ENCODE results near the gene ATP7B. TPM values are rescaled to one million over a fixed set of nuclear protein-coding genes. Genes with fewer than 3 reads are reported as not detected.

ATP7B gene
- total RNA-seq, 4 donors from 2014 or later: 3.2 to 8.1 (median 6.7) TPM

- Histone ChIP-seq H3K4me3 (no peak overlapping the region), H3K9me3 (no peaks in the 10 kb centered on the region), H3K27ac (no peak overlapping the region), H3K27me3 (no peaks in the 10 kb centered on the region), H3K36me3 (peaks cover 0 to 93% of the 10 kb centered on the region in 2 donors), H3K4me1 (no peaks in the 10 kb centered on the region)
- ATAC-seq: no peak
- no peak for TF ChIP-seq EP300 (IDR thresholded peaks at IDR 0.05)
- no peak for TF ChIP-seq CTCF (IDR thresholded peaks at IDR 0.05)
- TF ChIP-seq POLR2A (IDR thresholded peaks at IDR 0.05): no peak
- no peak for TF ChIP-seq POLR2AphosphoS5 (IDR thresholded peaks at IDR 0.05)
- 68 to 88% methylated on average over 3 to 8 of the region's 9 CpGs for WGBS, 2 donors (ENCODE audit: low coverage in 1 of 2)
Observed at GRCh38 chr13:51942189-51942588, 69.1 kb downstream of the ATP7B start.

GRCh38 chr13:51938454-51938853, 72.8 kb downstream of the ATP7B start:
- Histone ChIP-seq H3K36me3 (peaks cover 0 to 94% of the 10 kb centered on the region in 2 donors), H3K27me3 (no peaks in the 10 kb centered on the region), H3K4me3 (no peak overlapping the region), H3K9me3 (no peaks in the 10 kb centered on the region), H3K27ac (no peak overlapping the region), H3K4me1 (no peaks in the 10 kb centered on the region)
- no peak for ATAC-seq
- 59 to 88% methylated on average over 1 to 3 of the region's 3 CpGs for WGBS, 2 donors (ENCODE audit: low coverage in 1 of 2)
- TF ChIP-seq EP300 (IDR thresholded peaks at IDR 0.05): no peak
- no peak for TF ChIP-seq POLR2AphosphoS5 (IDR thresholded peaks at IDR 0.05)
- no peak for TF ChIP-seq CTCF (IDR thresholded peaks at IDR 0.05)
- TF ChIP-seq POLR2A (IDR thresholded peaks at IDR 0.05): no peak

GRCh38 chr13:51937320-51938290, 73.6 kb downstream of the ATP7B start:
- no peaks in the 10 kb centered on the region for H3K27me3 ChIP-seq
- TF ChIP-seq CTCF (IDR thresholded peaks at IDR 0.05) (no peak), POLR2AphosphoS5 (IDR thresholded peaks at IDR 0.05) (no peak), EP300 (IDR thresholded peaks at IDR 0.05) (no peak), POLR2A (IDR thresholded peaks at IDR 0.05) (no peak)
- no peaks in the 10 kb centered on the region for H3K9me3 ChIP-seq
- no peak overlapping the region for H3K27ac ChIP-seq
- no peak for ATAC-seq
- H3K36me3 ChIP-seq: peaks cover 0 to 94% of the 10 kb centered on the region in 2 donors
- WGBS, 2 donors (ENCODE audit: low coverage in 1 of 2): 89 to 91% methylated on average over 14 to 15 of the region's 22 CpGs
- no peaks in the 10 kb centered on the region for H3K4me1 ChIP-seq
- H3K4me3 ChIP-seq: no peak overlapping the region

GRCh38 chr13:51935326-51936171, 75.7 kb downstream of the ATP7B start:
- no peaks in the 10 kb centered on the region for H3K4me1 ChIP-seq
- peaks cover 0 to 89% of the 10 kb centered on the region in 2 donors for H3K36me3 ChIP-seq
- no peaks in the 10 kb centered on the region for H3K9me3 ChIP-seq
- no peak overlapping the region for H3K4me3 ChIP-seq
- no peak for ATAC-seq
- WGBS, 2 donors (ENCODE audit: low coverage in 1 of 2): 27 to 60% methylated on average over 1 to 2 of the region's 14 CpGs
- TF ChIP-seq POLR2AphosphoS5 (IDR thresholded peaks at IDR 0.05): no peak
- peak in 3 of 4 experiments; percentile 8 to 48 (median 21) for TF ChIP-seq CTCF (IDR thresholded peaks at IDR 0.05)
- no peaks in the 10 kb centered on the region for H3K27me3 ChIP-seq
- no peak overlapping the region for H3K27ac ChIP-seq

Data from gastroesophageal sphincter (tissue), 4 donors.